Astrocyte (in vitro differentiated cells and primary cell): ENCODE results near the gene AKAP8.

Experiments
- CTCF ChIP-seq: IDR thresholded peaks from 2 replicates; pipeline ENCODE4 v1.5.1; 2011; ENCODE audit warnings: low read depth, mild to moderate bottlenecking, inconsistent platforms, low read length, moderate library complexity; ENCODE audit not compliant: insufficient read depth
- EZH2 ChIP-seq: IDR thresholded peaks from 2 replicates; pipeline ENCODE4 v1.6.1; 2012; ENCODE audit warnings: mild to moderate bottlenecking, low read length, inconsistent platforms; ENCODE audit not compliant: insufficient read depth

- TF ChIP-seq CTCF, result no peak
- no peak for TF ChIP-seq EZH2
Measured at GRCh38 chr19:15390814-15391213, 11.2 kb upstream of the AKAP8 start.
